Measurements from ENCODE around the gene CIB4. TPM values are rescaled to one million over a fixed set of nuclear protein-coding genes. Genes with fewer than 3 reads are reported as not detected.

Gene CIB4
- total RNA-seq: not detected in 2 replicates

DNA sequence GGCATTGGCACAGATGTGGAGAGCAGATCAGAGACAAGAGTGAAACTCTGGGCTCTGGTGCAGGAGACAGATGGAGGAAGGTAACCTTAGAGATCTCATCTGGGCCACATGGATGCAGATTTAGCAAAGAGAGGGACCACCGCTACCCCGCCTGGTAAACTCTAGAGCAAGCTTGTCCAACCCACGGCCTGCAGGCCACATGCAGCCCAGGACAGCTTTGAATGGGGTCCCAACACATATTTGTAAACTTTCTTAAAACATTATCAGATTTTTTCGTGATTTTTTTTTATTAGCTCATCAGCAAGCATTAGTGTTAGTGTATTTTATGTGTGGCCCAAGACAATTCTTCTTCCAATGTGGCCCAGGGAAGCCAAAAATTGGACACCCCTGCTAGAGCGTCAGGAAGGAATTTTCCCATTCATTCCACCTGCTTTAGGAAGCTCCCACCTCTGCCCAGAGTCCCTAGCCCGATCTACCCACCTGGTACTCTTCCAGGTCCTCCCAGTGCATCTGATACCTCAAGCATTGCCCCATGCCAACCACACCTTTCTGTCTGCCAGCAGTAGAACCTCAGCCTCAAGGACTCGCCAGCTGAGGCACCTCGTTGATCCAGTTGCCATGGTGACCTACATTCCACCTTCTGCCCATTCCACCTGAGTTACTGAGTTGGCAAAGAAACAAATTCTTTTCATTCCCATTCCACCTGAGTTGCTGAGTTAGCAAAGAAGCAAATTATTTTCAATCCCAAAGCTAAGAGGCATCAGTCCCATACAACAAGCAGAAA, at the start of gene CIB4:
CIB4 (minus strand) TSS at position 586 of the 784 bp plus-strand sequence; CDS start at position 534, 52 bp downstream.

Other genes starting within 250 kb of the CIB4 start
- 0.58 TPM in 1 of 2 replicates, not detected in the other for gene DRC1, start 239.4 kb downstream of the CIB4 start, total RNA-seq
- not detected in 2 replicates for gene OTOF, start 163.2 kb downstream of the CIB4 start, total RNA-seq
- not detected in 2 replicates for gene KCNK3, start 51.4 kb upstream of the CIB4 start, total RNA-seq
- gene SLC35F6, start 122.9 kb upstream of the CIB4 start, total RNA-seq: 44.8 and 50.7 TPM in 2 replicates
- gene CENPA, start 144.7 kb upstream of the CIB4 start, total RNA-seq: 14.5 and 16.1 TPM in 2 replicates
- gene DPYSL5, start 206.8 kb upstream of the CIB4 start, total RNA-seq: under 0.01 TPM in 1 of 2 replicates, not detected in the other